ENCODE results near the gene IARS2. TPM values are rescaled to one million over a fixed set of nuclear protein-coding genes. Genes with fewer than 3 reads are reported as not detected.

Gene IARS2
- total RNA-seq, 1 experiment from 2014 or later, result 72.9 TPM

- no peak overlapping the region for H4K8ac ChIP-seq (replicated peaks; ENCODE audit: insufficient read length, low read depth, low read length)
- H2BK12ac ChIP-seq (ENCODE audit: insufficient read length, low read depth, low read length), result no peak overlapping the region
- no peaks in the 10 kb centered on the region for H3K79me2 ChIP-seq (ENCODE audit: insufficient read depth, low read length)
- H2AFZ ChIP-seq (ENCODE audit: low read length), result no peak overlapping the region
- H3K4me1 ChIP-seq (ENCODE audit: insufficient read depth, low read length), result no peaks in the 10 kb centered on the region
- H4K5ac ChIP-seq (ENCODE audit: insufficient read length, low read depth, low read length), result no peak overlapping the region
- Mint-ChIP-seq H3K36me3 (ENCODE audit: insufficient read depth in 1 of 3, low read depth in 3 of 3) (peaks cover 8 to 40% (median 38%) of the 10 kb centered on the region in 3 experiments; a peak in 6 of 7 replicates), H3K27ac (no peak overlapping the region), H3K27me3 (ENCODE audit: low read depth) (no peaks in the 10 kb centered on the region), H3K9me3 (no peaks in the 10 kb centered on the region), H3K4me1 (no peaks in the 10 kb centered on the region), H3K4me3 (no peak overlapping the region)
- DNase-seq, result no peak
- no peak overlapping the region for H3K4ac ChIP-seq (ENCODE audit: low read depth, low read length)
- no peaks in the 10 kb centered on the region for H3K27me3 ChIP-seq (ENCODE audit: insufficient read depth, low read length)
- H3K79me1 ChIP-seq (ENCODE audit: insufficient read depth, low read depth, low read length, poor library complexity, severe bottlenecking), result no peaks in the 10 kb centered on the region
- no peak overlapping the region for H2AK5ac ChIP-seq (ENCODE audit: insufficient read length, low read length)
- H3T11ph ChIP-seq (ENCODE audit: low read length), result no peak overlapping the region
- no peak for TF ChIP-seq CTCF (conservative IDR thresholded peaks at IDR 0.05)
- H2BK20ac ChIP-seq (ENCODE audit: low read depth, low read length, poor library complexity, severe bottlenecking), result no peak overlapping the region
- no peak overlapping the region for H2BK120ac ChIP-seq (ENCODE audit: low read depth, low read length, poor library complexity, severe bottlenecking)
- no peak overlapping the region for H3K4me2 ChIP-seq (ENCODE audit: insufficient read depth, insufficient read length, low read length)
- H3K9me3 ChIP-seq (ENCODE audit: control insufficient read depth, low read depth, low read length), result no peaks in the 10 kb centered on the region
- H4K20me1 ChIP-seq (ENCODE audit: control insufficient read depth, insufficient read depth, insufficient read length), result no peaks in the 10 kb centered on the region
- H3K9ac ChIP-seq (ENCODE audit: extremely low read depth, insufficient read length, low read length), result no peak overlapping the region
- no peak overlapping the region for H2BK15ac ChIP-seq (ENCODE audit: low read depth, low read length)
- H2BK5ac ChIP-seq (ENCODE audit: insufficient read length, low read length), result no peak overlapping the region
- H3K23me2 ChIP-seq (ENCODE audit: insufficient read length, low read depth, low read length, poor library complexity, severe bottlenecking), result no peaks in the 10 kb centered on the region
- no peak overlapping the region for H3K23ac ChIP-seq (ENCODE audit: insufficient read length, low read depth, low read length)
- H3K18ac ChIP-seq (ENCODE audit: insufficient read length, low read depth, low read length), result no peak overlapping the region
- 100% methylated on average over 1 of the region's 2 CpGs for WGBS (ENCODE audit: extremely low coverage, insufficient read length, low lambda C conversion rate)
- no peak overlapping the region for H3K56ac ChIP-seq (ENCODE audit: insufficient read length, low read depth, low read length)
- no peak overlapping the region for H3K14ac ChIP-seq (ENCODE audit: insufficient read depth, low read length)
- no peak overlapping the region for H3K27ac ChIP-seq (ENCODE audit: insufficient read length, low read depth, low read length)
- H4K91ac ChIP-seq (ENCODE audit: insufficient read length, low read depth, low read length), result no peak overlapping the region
Observed at GRCh38 chr1:220182656-220183055, 88.7 kb downstream of the IARS2 start.
